Right hindlimb (tissue), 1 donor: Measurements from ENCODE around the gene BBS1.

Experiments
- DNase-seq: peaks from one replicate; pipeline ENCODE4 v3.0.0-alpha.2; 2018

The BBS1 gene

DNA sequence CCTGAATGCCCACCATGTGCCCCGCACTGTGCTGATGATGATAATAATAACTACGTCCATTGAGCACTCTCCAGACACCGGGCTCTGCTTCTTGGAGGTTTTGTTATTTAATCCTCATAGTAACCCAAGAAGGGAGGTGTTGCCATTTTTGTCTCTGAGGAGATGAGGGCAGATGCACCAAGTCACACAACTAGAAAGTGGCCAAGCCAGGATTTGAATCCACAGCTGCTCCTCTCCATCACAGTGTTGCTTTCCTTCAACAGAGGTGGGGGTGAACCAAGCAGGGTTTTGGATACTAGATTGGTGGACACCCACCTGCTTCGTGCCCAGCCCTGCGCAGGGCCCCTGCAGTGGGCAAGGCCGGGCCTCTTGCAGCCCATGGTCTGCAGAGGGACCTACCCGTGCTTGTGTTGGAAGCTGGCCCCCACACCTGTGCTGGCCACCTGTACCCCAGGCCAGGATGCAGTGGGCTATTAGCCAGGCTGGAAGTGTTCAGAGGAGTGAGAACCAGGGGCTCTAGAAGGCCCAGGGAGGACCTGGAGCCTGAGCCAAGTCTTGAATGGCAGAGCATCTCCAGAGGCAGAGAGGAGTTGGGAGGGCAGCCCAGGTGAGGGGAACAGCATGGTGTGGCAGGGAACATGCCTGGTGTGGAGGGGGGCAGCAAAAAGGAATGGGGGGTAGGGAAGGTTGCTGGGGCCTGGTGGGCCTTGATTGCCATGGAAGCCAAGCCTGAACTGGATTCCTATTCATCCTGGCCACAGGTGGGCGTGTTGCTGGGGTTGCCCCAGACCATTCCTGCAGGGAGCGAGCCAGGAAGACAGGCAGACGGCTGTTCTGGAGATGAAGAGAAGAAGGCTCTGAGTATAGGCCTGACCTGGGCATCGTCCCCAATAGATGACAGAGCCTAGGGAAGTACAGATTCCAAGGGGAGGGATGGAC, 32.9 kb upstream of the BBS1 start:
- no peak for DNase-seq

DNA sequence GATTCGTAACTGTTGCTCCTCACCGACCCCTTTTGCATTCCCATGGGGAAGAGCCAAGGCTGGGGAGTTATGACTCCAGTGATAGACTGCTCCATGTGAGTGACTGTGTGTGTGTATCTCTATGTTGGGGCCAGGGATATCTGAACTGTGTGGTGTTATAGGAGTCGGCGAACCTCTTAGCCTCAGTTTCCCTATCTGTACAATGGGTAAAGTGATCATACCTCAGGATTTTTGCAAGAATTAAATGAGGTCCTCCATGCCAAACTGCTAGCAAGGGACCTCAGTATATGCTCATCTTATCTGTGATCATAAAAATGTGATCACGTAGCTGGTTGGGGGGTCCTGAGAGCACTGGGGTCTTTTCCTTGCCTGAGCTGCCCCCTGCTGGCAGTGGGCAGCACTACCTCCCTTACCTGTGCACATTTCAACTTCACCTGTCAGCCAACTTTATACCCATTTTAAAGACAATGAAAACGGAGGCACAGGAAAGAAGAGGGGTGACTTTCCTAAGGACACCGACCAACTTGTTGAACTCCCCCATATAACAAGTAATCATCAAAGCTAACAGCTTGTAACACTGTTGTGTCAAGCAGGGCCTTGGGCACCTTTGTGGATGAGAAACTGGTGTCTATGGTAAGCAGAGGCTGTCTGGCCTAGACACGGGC, 31.6 kb upstream of the BBS1 start:
- no peak for DNase-seq

DNA sequence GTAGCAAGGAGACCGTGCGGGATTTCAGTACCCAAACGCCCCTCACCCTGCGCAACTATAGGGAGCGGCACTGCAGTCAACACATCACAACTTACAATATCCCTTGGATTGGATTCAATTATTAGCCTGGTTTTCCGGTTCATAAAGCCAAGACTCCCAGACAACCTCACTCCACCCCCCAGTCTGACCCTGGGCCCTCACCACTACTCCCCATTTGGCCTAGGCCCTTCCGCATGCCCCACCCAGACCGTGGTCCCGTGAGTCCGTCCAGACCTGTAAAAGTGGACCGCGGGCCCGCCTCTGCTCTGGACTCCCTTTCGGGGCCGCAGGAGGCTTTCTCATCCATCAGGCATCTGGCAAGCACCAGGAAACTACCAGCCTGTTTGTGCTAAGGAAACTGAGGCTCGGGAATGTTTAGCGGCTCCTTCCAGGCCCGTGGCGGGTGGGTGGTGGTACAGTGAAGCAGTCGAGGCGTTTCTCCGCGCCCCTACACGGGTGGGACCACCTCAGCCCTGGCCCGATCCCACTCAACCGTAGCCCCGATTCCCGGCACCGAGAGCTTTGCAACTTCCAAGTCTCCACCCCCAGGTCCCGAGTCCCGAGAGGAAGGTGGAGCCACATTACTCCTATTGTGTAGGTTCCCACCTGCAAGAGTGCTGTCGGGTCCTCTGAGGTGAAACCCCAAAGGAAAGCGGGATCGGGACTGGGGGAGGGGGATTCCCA, 30.9 kb upstream of the BBS1 start:
- DNase-seq, result peak; percentile 48

DNA sequence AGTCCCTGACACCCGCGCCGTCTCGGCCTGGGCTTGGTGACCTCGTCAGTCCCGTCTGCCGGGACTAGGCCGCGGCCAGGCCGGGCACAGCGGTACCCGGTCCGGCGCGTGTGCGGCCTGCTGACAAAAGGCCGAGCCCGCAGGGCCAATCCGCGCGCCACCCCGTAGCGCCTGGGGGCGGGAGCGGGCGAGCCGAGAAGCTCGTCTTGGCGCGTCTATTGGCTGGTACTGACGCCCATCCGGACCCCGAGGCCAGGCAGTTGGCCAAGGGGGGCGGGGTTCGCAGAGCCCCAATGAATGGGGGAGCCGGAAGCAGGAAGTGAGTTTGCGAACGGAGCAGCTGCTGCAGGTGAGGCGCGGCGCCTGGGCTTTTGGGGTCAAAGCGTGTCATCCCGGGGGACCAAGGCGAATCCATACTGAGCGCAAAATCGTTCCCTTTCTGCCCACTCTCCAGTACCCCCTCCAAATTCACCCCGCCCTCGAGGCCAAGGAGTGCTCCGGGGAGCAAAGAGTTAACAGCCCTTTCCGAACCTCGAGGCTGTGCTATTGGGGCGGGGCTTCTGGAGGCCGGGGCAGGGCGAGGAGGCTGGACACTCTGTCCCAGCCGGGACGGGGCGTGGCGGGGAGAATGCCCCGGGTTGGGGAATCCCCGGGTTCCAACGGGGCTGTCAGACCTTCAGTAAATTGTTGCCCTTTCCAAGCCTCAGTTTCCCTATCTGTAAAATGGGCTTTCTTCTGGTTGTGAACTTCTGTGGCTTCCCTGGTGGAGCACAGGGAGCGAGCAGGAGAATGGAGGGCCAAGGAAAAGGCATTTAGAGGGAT, 30.1 kb upstream of the BBS1 start, which contains the start of gene DPP3:
Gene DPP3, plus strand, starts transcription at position 318 of the 822 bp plus-strand sequence. CDS start 1,767 bp downstream, outside the sequence.
- DNase-seq, result peak; percentile 98

DNA sequence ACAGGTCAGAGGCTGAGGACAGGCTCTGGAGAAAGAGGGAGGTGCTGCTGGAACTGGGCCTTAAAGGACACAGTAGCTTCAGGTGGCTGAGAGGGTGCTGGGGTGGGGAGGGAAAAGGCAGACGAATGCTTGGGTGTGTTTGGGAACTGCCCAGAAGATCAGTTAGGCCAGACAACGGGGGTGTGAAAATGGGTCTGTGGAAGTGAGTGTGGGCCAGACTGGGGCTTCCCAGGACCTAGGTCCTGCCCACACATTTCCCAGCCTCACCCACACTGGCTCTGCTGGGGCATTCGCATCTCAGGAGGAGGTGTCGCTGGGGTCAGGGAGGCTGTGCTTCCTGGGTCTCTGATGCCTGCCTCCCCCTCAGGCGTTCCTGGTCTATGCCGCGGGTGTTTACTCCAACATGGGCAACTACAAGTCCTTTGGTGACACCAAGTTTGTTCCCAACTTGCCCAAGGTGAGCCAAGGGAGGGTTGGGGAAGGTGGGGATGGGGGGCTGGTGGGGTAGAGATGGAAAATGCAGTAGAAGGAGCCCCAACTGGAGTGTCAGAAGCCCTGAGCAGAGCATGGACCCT, 25.5 kb upstream of the BBS1 start:
- DNase-seq, result no peak

DNA sequence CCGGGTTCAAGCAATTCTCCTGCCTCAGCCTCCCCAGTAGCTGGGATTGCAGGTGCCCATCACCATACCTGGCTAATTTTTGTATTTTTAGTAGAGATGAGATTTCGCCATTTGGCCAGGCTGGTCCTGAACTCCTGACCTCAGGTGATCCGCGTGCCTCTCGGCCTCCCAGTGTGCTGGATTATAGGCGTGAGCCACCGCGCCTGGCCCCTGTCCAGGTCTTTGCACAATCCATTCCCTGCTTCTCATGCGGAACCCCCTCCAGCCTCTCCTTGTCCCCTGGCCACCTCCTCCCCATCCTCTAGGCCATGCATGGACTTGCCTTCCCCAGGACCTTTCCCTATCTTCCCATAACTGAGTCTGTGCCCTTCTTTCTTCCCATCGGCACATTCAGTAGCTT, 21.5 kb upstream of the BBS1 start:
- DNase-seq, result no peak

DNA sequence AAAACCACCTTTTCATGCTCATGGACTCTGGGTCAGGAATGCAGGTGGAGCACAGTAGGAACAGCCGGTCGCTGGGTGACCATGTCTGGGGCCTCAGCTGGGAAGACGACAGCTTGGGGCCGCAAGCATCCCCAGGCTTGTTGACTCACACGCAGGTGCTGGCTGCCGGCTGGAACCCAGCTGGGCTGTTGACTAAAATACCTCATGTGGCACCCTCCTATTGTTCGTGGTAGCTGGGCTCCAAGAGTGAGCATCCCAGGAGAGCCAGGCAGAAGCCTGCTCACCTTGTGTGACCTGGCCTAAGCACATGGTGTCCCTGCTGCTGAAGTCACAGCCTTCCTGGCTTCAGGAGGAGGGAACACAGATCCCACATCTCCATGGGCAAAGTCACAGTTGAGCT, 20.8 kb upstream of the BBS1 start:
- no peak for DNase-seq

DNA sequence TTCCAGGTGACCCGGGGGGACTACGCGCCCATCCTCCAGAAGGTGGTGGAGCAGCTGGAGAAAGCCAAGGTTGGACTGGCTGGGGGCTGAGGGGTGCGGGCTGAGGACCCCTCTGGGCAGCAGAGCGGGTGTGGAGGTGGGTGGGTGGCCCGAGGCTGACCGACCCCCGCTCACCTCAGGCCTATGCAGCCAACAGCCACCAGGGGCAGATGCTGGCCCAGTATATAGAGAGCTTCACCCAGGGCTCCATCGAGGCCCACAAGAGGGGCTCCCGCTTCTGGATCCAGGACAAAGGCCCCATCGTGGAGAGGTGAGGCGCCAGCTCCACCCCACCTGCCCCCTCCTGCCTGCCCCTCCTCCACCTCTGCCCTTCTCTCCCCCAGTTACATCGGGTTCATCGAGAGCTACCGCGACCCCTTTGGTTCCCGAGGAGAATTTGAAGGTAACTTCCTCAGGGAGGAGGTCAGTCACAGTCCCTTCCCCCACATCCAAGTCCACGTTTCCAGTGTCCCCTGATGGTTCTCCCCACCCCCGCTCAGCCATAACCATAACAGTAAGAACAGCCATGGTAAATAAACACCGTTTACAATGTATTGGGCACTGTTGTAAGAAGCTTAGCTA, 19.0 kb upstream of the BBS1 start:
- DNase-seq, result no peak

DNA sequence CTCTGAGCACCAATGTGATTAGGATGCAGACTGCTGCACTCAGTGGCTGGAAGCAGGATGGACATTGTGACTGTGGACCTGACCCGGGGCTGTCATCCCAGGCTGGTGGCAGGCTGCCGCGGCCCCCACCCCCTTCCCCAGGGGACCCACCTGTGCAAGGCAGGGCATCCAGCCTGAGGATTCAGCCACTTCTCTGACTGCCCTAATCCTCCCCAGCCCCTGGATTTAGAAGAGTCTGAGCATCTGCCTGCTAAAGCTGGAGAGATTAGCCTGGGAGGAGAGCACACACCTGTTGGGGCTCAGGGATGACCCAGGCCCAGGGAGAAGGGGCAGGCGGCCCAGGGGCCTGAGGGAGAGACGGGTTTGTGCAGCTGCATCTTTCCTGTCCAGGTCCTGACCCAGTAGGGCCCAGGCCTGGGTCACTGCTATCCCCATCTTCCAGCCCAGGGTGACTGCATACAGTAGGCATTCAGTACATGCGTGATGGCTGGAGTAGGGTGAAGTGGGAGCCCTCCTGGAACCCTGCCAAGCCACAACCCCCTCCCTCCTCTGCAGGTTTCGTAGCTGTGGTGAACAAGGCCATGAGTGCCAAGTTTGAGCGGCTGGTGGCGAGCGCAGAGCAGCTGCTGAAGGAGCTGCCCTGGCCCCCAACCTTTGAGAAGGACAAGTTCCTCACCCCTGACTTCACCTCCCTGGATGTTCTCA, 18.1 kb upstream of the BBS1 start:
- no peak for DNase-seq

DNA sequence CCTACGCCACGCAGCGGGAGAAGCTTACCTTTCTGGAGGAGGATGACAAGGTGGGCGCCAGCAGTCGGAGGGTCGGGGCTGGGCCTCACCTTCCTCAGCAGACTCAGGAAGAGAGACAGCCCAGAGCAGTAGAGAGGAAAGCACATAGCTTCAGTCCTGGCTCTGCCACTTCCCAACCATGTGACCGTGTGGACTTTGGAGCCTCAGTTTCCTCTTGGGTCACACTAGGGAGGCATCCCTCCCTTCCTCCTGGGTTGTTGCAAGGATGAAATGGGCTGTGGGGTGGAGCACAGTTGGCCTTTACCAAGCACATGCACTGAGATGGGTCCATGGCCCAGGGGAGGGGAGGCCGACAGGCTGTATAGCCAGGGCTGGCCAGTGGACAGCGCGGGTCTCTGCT, 17.3 kb upstream of the BBS1 start:
- no peak for DNase-seq

DNA sequence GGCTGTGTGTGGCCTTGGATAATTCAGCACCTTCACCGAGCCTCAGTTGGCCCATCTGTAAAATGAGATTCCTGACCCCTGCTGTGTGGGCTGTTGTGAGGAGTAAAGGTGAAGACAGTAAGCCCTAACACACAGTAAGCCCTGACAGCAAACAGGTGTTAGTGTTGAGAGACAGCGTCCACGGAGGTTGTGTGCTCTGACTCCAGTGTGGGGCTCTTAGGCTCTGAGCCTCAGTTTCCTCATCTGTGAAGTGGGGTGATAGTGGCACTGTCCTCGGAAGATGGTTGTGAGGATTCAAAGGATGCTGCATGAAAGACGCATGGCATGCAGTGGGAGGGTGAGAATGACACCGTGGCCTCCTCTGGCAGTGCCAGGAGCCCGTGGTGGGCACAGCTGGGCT, 16.0 kb upstream of the BBS1 start:
- no peak for DNase-seq

DNA sequence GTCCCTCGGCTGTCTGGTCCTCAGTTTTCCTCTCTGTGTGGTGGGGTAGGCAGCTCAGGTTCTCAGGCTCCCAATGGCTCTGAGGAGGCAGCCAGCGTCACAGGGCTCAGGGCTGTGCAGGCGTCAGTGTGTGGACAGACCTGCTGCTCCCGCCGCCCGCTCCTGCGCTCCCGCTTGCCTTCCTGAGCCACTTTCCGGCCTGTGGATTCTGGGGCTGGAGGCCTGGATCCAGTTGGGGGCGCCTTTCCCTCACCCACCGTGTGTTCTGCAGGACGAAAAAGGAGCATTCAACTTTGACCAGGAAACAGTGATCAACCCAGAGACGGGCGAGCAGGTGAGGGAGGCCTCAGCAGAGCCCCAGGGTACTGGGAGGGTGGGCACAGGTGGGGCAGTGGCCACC, 15.5 kb upstream of the BBS1 start:
- no peak for DNase-seq

DNA sequence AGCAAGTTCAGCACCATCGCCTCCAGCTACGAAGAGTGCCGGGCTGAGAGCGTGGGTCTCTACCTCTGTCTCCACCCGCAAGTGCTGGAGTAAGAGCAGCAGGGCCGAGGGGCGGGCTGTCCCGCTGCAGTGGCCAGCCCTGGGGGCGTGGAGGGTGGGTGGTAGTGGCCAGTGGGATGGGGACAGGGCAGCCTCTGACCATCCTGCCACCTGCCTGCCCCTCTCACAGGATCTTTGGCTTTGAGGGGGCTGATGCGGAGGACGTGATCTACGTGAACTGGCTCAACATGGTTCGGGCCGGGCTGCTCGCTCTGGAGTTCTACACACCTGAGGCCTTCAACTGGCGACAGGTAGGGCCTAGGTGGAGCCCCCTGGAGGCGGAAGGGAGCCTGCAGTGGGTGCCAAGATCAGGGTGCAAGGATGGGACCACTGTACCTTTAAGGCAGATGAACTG, 15.0 kb upstream of the BBS1 start:
- no peak for DNase-seq

DNA sequence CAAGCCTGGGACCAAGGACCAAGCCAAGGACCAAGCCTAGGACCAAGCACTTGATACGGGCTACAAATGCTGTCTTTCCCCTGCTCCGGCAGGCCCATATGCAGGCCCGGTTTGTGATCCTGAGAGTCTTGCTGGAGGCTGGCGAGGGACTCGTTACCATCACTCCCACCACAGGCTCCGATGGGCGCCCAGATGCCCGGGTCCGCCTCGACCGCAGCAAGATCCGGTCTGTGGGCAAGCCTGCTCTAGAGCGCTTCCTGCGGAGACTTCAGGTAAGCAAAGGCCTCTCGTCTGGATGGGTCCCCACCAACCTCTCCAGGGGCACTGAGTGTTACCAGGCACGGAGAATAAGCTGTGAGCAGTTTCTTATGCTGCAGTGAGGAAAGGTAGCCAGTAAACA, 13.2 kb upstream of the BBS1 start:
- no peak for DNase-seq

DNA sequence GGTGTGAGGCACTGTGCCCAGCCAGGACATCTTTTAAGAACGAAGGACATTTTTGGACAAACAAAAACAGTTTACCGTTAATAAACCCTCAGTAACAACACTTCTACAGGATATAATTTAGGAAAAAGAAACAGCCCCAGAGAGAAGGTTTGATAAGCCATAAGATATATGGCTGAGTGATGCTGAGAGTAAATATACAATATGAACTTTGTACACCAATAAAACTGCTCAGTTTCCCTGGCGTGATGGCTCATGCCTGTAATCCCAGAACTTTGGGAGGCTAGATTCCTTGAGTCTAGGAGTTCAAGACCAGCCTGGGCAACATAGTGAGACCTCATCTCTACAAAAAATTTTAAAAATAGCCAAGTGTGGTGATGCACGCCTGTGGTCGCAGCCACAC, 11.9 kb upstream of the BBS1 start:
- DNase-seq, result no peak

DNA sequence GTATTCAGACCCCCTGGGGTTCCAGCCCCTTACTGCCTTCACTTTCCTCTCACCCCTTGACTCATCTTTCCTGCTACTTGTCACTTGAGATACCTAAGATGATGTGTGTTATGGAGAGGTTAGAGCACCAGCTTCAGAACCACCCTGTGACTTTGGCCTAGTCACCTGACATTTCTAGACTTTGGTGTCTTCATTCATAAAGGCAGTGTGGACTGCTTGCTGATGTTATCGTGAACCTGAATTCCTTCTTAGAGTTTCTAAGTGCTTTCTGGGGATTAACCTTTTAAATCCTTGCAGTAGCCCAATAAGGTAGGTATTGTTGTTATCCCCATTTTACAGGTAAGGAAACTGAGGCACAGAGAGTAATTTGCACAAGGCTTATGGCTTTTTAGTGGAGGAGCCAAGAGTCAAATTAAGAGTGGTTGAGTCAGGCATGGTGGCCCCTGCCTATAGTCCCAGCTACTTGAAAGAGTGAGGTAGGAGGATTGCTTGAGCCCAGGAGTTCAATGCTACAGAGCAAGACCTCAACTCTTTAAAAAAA, 5.1 kb upstream of the BBS1 start:
- no peak for DNase-seq

DNA sequence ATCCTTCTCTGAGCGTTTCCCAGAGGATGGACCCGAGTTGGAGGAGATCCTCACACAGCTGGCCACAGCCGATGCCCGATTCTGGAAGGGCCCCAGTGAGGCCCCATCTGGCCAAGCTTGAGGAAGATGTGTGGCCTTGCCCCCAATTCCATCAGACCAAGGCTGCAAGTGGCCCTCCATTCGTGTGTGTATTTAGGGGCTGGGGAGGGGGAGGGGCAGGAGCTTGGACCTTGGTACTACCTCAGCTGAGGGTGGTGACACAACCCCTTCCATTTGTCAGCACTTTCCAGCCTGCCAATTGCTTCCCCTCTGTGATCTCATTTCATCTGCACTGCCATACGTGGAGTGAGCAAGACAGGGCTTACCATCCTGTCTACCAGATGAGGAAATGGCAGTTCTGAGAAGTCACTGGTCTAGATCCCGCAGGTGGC, 1.3 kb upstream of the BBS1 start:
- peak; percentile 49 for DNase-seq

DNA sequence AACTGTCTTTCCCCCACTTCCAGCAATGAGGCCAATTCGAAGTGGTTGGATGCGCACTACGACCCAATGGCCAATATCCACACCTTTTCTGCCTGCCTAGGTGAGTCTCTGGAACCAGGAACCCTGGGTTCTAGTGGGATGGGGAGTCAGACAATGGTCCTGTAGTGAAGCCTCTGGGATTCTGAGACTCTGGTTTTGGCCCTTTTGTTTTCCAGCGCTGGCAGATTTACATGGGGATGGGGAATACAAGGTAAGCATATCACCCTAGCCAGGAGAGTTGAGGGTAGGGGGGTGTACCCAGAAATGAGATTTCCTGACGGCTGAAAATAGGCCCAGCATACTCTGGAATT, 530 bp downstream of the BBS1 start:
- no peak for DNase-seq

DNA sequence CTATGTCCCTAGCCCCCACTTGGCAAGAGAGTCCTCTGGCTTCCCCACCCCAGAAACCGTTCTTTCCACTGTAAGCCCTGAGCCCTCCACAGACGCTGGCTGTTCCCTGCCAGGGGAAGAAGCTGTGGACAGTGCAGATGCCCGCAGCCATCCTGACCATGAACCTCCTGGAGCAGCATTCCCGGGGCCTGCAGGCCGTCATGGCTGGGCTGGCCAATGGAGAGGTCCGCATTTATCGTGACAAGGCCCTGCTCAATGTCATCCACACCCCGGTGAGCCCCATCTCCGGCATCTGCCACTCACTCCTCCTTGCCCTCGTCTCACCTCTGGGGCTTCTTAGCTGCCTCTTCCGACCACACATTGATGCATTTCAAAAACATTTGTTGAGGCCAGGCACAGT, 13.2 kb downstream of the BBS1 start:
- DNase-seq, result no peak

DNA sequence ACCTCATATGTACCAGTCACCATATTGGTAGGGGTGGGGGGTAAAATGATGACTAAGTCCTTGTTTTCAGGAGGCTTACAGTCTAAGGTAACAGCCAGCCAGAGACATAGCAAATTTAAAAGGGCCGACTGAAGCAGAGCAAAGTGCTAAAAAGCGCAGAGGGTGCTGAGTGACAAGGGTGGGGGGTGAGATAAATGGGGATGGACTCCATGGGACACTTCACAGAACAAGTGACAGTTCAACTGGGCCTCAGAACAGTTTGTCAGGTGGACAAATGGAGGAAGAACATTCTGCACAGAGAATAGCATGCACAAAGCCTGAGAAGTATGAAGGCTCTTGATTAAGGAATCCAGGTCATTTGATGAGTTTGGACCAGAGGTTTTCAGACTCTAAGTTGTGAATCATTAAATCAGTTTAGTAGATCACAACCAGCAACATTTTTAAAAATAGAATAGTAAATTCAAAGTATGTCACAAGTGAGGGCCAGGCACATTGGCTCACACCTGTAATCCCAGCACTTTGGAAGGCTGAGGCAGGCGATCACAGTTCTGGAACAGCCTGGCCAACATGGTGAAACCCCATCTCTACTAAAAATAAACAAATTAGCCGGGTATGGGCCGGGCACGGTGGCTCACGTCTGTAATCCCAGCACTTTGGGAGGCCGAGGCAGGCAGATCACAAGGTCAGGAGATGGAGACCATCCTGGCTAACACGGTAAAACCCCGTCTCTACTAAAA, 14.0 kb downstream of the BBS1 start:
- no peak for DNase-seq
